IPS DF 19.7 (cell line): Measurements from ENCODE around the gene GAS2L1.

Source experiments
- DNase-seq: peaks from one replicate; pipeline ENCODE4 v3.0.0-alpha.2; 2013; ENCODE audit warnings: low read depth, low spot score

Gene GAS2L1

DNA sequence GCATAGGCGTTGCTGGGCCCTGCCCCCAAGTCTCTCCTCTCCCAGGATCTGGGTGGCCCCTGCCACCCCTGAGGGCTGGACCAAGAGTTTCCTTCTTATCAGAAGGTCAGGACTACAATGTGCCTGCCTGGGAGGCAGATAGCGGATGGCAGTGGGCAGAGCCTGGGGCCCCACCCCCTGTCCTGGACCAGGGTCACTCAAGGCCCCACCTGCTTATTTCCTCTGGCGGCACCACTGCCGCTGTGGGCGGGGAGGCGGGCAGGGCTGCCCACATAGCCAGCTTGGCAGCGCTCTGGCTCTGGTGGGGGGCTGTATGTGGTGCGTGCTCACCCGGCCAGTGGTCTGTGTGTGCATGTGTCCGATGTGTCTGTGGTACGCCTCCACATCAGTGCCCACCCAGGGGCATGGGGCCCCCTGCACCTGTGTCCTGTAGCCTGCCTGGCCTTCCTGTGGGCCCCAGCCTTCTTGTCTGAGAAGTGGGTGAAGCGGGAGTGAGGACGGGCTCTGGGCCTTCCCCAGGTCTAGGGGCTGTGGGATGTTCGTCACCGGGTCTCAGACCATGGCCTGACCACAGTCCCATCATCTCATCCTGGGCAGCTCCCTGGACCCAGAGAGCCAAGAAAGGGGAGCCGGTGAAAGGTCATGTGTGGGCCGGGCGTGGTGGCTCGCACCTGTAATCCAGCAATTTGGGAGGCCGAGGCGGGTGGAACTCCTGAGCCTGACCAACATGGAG lies 3.0 kb downstream of the GAS2L1 start:
- no peak for DNase-seq

DNA sequence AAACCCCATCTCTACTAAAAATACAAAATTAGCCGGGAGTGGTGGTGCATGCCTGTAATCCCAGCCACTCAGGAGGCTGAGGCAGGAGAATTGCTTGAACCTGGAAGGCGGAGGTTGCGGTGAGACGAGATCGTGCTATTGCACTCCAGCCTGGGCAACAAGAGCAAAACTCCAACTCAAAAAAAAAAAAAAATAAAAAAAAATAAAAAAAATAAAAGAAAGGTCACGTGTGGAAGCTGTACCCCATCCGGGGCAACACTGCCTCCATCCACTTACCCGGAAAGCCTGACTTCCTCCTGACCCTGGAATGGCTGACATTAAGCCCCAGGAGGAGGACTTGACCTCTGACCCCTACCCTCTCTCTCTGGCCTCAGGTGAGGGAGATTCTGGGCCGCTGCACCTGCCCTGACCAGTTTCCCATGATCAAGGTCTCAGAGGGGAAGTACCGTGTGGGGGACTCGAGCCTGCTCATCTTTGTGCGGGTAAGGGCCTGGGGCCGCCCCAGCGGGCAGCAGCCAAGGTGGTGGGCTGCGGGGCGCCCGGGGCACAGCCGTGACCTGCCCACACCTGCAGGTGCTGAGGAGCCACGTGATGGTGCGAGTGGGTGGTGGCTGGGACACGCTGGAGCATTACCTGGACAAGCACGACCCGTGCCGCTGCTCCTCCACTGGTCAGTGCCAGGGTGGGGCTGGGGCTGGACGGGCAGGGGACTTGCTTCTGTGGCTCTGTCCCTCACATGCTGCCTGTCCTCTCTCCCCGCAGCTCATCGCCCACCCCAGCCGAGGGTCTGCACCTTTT lies 3.8 kb downstream of the GAS2L1 start:
- DNase-seq, result no peak

DNA sequence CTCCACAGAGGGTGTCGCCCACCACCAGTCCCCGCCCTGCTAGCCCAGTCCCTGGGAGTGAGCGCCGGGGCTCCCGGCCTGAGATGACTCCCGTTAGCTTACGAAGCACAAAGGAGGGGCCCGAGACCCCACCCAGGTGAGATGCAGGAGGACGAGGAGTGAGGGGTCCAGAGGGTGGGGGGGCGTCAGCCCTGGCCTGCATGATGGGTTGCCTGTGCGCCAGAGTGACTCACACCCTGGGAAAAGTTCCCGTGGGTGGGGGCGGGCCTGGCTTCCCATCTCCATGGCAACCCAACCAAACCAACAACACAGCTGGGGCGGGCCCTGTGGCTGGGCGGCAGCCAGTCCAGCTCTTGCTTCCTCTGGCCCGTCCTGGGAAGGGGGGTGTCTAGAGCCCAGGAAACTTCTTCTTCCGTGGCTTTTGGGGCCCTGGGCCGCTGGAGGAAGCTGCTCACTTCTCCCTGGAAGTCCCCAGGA lies 4.5 kb downstream of the GAS2L1 start:
- DNase-seq, result no peak

DNA sequence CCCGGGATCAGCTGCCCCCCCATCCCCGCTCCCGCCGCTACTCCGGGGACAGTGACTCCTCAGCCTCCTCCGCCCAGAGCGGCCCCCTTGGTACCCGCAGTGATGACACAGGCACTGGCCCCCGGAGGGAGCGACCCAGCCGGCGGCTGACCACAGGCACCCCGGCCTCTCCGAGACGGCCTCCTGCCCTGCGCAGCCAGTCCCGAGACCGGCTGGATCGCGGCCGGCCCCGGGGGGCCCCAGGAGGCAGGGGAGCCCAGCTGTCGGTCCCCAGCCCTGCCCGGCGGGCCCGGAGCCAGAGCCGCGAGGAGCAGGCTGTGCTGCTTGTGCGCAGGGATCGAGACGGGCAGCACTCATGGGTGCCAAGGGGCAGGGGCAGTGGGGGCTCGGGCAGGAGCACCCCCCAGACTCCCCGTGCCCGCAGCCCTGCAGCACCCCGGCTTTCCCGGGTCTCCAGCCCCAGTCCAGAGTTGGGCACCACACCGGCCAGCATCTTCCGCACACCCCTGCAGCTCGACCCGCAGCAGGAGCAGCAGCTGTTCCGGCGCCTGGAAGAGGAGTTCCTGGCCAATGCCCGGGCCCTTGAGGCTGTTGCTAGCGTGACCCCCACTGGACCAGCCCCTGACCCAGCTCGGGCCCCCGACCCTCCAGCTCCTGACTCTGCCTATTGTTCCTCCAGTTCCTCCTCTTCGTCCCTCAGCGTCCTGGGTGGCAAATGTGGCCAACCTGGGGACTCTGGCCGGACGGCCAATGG lies 5.2 kb downstream of the GAS2L1 start:
- DNase-seq, result no peak

DNA sequence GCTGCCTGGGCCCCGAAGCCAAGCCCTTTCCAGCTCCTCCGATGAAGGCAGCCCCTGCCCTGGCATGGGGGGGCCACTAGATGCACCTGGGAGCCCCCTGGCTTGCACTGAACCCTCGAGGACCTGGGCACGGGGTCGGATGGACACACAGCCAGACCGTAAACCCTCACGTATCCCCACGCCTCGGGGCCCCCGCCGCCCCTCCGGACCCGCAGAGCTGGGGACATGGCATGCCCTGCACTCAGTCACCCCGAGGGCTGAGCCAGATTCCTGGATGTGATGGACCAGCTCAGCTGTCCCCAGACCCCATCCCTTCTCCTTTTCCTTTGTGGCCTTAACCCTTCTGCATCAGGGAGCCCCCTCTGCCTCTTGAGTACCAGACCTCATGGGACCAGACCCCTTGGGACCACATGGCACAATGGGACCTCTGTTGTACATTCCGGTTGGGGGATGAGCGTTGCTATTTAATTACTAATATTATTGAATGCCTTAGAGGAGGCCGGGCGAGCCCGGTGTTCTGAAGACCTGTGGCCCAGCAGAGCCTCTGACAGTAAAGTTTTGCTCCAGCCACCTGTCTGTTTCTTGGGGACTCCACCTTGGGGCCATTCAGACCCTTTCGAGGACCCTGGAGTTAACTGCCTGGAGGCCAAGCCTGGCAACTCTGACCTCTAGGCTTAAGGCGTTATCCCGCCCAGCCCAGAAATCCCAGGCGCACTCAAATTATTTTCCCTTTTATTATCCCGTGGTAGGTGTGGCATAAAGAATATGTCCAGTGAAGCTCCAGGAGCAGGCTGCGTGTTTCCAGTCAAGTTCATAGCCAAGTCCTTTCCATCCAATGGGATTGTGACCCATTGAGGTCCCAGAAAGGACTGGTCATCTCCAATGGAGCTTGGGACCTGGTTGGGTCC lies 6.0 kb downstream of the GAS2L1 start:
- DNase-seq, result no peak

DNA sequence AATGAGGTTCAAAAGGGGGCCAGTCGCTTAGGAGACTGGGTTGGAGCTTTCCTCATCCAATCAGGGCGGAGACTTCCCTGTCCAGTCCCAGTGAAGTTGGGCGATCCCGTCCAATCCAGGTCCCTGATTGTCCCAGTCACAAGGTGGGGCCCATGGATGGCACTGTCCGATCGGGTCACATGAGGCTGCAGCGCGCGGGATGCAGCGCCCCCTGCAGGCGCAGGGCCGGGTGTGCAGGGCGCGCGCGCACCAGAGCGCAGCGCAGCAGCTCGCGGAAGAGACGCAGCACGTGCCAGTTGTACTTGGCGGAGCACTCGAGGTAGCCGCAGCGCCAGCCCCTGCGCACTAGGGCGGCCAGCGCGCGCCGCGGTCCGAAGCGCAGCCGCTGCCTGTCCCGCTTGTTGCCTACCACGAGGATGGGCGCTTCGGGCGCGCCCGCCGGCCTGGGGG lies 6.7 kb downstream of the GAS2L1 start:
- DNase-seq, result peak; percentile 87

- no peak for DNase-seq
These were observed 7.4 kb downstream of the GAS2L1 start for GRCh38 chr22:29313576-29314466.

DNA sequence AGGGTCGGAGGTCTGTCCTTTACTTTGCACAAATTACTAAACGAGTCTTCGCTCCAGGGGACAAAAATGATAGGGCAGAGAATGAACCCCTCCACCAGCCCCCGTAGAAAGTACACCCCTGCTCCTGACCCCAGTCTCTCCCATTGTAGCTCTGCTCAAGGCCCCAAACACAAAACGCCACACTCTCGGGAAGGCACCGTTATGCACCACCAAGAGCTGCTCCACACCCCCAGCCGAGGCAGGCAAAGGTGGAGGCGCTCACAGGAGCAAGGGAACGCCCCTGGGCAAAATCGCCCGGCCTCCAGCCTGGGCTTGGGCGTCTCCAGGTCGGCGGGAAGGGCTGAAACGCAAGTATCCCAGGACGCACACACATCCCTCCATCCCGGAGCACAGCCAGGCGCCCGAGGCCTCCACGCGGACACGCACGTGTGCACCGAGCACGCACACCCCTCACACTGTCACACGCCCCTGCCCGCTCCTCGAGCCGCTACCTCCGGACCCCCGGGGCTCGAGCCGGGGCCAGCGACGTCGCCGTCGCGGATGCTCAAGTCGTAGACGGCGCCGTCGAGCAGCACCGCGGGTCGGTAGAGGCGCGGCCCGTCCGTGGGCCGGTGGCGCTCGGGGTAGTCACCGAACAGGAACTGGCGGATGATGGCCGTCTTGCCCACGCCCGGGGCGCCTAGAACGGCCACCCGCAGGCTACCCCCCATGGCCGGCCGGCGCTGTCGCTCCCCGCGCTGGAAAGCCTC lies 8.3 kb downstream of the GAS2L1 start:
- no peak for DNase-seq

- no peak for DNase-seq
These were observed 9.1 kb downstream of the GAS2L1 start, which contains the start of gene RASL10A for GRCh38 chr22:29315286-29316140. Gene RASL10A, minus strand, starts transcription at chr22:29315697. Its CDS starts 451 bp downstream, at chr22:29315246.

DNA sequence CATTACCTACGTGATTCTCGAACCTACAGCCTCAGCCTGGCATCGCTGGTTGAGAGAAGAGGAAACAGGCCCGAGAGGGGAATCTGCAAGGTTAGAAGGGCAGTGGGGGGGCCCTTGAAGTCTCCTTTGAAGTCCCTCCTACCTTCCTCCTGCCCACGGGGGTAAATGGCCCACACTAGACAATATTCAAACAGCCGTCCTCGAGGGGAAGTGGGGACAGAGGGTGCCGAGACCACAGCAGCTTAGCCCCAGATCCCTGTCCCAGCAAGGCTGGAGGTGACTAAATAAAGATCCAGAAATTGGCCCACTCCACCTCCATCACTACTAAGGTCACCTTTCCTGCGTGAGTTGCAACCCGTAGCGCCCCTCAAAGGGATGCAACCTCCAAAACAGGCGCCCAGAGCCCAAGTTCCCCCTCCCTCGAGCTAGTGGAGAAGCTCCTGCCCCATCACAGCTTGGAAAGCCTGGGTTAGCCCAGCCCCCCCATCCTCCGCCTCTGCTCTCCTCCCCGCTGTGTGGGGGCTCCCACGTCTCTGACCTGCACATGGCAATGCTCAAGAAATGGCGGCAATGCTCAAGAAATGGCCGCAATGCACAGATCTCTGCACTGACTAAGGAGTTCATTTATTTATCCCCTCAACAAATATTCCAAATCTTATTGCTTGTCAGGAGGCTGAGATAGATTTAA lies 9.8 kb downstream of the GAS2L1 start:
- no peak for DNase-seq

GRCh38 chr22:29317827-29318454 lies 11.5 kb downstream of the GAS2L1 start:
- no peak for DNase-seq

- DNase-seq, result no peak
These were observed 12.6 kb downstream of the GAS2L1 start for GRCh38 chr22:29319072-29319471.

DNA sequence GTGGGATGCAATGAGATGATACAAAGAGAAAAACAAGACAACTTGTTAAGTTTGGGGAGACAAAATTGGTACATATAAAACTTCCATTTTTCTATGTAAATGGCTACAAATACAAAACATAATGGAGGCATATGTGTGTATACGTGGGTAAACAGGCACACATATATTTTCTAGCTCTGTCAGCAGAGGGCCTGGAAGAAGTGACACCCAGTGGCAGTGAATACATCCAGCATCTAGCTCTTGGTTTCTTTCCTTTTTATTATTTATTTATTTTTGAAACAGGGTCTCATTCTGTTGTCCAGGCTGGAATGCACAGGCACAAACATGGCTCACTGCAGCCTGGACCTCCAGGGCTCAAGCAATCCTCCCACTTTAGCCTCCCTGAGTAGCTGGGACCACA lies 14.1 kb downstream of the GAS2L1 start:
- DNase-seq, result no peak

DNA sequence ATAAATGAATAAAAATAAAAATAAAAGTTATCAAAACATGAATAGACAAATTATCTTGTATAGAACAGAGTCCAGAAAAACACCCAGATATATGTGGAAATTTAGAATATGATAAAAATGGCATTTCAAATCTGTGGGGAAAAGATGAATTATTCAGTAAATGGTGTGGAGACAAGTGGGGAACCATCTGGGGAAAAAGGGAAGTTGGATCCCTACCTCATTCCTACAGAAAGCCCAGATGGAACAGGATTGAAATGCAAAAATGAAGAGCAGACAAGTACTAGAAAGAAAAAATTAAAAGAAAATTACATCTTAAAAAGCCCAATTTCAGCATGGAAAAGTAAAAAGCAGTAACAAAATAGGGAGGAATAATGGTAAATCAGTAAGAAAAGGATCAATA lies 17.2 kb downstream of the GAS2L1 start:
- DNase-seq, result no peak

DNA sequence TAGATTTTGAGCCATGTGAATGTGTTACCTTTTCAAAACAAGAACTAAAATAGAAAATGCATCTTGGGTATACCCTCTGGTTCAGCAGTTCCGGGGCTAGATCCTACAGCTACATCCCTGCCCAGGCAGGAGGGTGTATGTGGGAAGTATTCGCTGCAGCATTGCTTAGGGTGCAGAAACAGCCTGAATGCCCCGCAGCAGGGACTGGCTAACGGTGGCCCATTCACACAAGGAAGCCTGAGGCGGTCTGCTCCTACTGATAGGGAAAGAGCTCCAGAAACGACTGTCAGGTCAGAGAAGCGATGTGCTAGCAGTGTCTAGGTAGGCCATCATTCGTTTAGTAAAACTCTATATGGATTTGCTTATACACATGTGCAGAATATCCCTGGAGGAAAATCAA lies 18.9 kb downstream of the GAS2L1 start:
- DNase-seq, result no peak

- DNase-seq, result no peak
These were observed 19.4 kb downstream of the GAS2L1 start for GRCh38 chr22:29325785-29326315.

DNA sequence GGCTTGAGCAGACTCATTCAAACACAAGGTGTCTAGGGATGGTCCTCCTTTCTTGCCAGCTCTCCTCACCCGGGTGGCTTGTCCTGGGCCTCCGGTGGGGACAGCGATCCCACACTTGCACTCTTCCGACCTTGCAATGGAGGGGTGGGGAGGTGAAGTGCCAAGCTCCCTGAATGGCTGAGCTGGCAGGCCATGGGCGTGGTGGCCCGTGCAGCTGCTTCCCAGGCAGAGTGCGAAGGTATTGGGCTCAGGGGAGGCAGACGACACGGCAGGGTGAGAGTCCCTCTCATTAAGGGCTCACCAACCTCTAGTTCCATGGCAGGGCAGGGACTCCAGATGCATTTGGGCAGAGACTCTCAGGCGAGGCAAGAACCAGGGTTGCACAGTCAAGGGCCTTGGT lies 20.0 kb downstream of the GAS2L1 start:
- DNase-seq, result no peak
